ENCODE data around the gene PIAS4.

The PIAS4 gene

DNA sequence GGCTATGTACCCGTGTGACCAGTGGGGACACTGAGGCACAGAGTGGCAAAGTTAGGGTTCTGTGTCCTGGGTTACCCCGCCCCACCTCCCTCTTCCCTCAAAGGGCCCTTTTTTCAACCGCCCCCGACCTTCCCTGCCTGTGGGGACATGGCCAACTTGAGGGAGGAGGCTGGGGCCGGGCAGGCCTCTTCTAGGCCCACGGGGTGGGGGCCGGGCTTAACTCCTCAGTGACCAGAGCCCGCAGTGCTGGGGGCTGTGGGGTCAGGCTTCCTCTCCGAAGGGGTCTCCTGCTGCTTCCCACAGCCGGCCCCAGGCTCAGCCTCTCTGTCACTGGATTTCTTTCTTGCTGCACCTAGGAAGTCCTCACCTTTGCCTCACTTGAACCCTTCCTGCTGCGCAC is 23.9 kb downstream of the PIAS4 start:
- no peak overlapping the region for H3K27ac Mint-ChIP-seq
- peaks cover 7% of the 10 kb centered on the region for H3K36me3 Mint-ChIP-seq (ENCODE audit: low read depth)
- no peaks in the 10 kb centered on the region for H3K27me3 Mint-ChIP-seq (ENCODE audit: low read depth)
- no peaks in the 10 kb centered on the region for H3K4me1 Mint-ChIP-seq (ENCODE audit: low read depth)
- DNase-seq (ENCODE audit: low spot score): no peak
- no peaks in the 10 kb centered on the region for H3K9me3 Mint-ChIP-seq
- no peak overlapping the region for H3K4me3 Mint-ChIP-seq

DNA sequence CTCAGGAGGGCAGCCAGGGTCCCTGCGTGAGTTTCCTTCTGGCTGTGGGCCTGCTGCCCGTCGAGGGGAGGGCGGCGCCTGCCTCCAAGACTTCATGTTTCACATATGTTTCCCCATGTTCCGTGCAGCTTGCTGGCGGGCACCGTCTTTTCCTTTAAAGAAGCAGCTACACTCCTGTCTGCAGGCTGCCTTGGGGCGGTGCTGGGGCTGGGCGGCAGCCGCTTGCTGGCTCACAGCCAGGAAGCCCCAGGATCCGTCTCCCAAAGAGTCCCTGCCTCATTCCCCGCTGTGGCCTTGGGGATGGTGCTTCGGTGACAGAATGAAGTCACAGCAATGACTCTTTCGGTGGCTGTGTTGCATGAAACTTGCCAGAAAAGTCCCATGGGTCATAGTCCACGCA is 24.9 kb downstream of the PIAS4 start:
- Mint-ChIP-seq H3K36me3 (ENCODE audit: low read depth) (peaks cover 2% of the 10 kb centered on the region), H3K27ac (no peak overlapping the region), H3K9me3 (no peaks in the 10 kb centered on the region), H3K4me1 (ENCODE audit: low read depth) (no peaks in the 10 kb centered on the region), H3K27me3 (ENCODE audit: low read depth) (no peaks in the 10 kb centered on the region), H3K4me3 (no peak overlapping the region)
- no peak for DNase-seq (ENCODE audit: low spot score)

DNA sequence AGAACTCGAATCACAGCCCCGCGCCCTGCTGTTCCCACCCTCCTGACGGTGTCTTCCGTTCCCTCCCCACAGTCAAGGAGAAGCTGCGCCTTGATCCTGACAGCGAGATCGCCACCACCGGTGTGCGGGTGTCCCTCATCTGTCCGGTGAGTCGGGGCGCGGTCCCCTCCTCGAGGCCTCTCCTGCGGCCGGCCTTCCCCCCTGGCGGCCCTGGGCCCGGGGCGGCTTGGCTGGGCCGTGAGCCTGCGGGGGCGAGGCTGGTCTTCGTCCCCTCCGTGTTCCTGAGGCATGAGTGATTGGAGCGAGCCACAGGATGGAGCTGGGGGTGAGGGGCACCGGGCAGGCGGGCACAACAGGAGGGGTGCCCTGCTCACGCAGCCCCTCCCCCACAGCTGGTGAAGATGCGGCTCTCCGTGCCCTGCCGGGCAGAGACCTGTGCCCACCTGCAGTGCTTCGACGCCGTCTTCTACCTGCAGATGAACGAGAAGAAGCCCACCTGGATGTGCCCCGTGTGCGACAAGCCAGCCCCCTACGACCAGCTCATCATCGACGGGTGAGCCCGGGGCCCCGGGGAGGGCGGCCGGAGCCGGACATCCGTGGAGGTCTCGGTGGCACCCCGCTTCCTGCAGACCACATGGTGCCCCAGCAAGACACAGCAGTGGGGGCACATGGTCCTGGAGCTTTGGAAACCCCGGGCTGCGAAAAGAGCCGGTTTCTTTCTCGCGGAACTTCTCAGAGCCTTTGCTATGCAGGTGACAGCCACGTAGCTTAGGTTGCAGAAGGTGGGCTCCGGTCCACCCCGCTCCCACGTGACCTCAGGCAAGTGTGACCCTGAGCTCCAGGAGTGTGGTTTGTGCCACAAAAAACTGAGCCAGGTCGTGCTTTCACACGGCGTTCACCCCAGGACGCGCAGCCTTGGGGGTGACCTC is 25.8 kb downstream of the PIAS4 start:
- Mint-ChIP-seq H3K4me1 (ENCODE audit: low read depth) (no peaks in the 10 kb centered on the region), H3K27ac (no peak overlapping the region), H3K4me3 (no peak overlapping the region), H3K27me3 (ENCODE audit: low read depth) (no peaks in the 10 kb centered on the region), H3K9me3 (no peaks in the 10 kb centered on the region), H3K36me3 (ENCODE audit: low read depth) (peaks cover 5% of the 10 kb centered on the region)
- DNase-seq (ENCODE audit: low spot score): no peak

DNA sequence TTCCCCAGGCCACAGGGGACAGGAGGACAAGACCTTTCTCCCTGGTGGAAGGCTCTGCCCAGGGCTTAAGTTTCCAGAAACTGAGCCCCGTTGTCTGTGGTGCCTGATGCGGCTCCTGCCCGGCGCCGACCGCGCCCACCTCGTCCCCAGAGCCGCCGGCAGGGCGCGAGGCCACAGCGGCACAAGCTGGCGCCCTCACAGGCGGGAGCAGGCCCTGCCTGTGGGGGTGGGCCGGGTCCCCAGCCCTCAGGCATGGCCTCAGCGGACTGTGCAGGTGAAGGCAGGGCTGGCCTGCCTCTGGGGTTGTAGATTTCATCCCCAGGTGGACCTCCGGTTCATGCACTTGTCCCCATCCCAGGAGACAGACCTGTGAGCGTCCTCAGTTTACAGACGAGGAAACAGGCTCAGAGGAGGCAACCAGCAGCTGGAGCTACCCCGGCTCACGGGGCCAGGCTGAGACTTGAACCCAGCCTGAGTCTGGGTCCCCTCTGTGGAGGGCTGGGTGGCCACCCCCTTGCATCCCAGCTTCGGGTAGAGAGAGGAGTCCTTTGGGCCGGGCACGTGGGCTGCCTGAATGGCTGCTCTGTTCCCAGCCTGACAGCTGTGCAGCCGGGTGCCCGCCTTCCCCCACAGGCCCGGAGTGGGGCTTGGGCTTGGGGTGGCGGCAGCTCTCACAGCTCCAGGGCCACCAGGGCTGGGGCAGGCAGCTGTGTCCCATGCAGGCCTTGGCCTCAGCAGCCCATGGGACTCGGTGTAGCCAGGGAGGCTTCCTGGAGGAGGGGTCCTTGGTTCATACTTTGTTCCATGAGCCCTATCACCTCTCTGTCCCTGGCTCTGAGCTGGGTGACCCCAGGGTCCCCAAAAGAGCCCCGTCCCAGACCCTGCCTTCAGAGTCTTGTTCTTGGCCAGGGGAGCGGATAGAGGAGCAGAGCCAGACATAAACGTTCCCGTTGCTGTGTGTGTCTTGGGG is 26.8 kb downstream of the PIAS4 start:
- Mint-ChIP-seq H3K4me3 (no peak overlapping the region), H3K27me3 (ENCODE audit: low read depth) (no peaks in the 10 kb centered on the region), H3K9me3 (no peaks in the 10 kb centered on the region), H3K27ac (no peak overlapping the region), H3K36me3 (ENCODE audit: low read depth) (peaks cover 5% of the 10 kb centered on the region), H3K4me1 (ENCODE audit: low read depth) (no peaks in the 10 kb centered on the region)
- DNase-seq (ENCODE audit: low spot score): no peak

DNA sequence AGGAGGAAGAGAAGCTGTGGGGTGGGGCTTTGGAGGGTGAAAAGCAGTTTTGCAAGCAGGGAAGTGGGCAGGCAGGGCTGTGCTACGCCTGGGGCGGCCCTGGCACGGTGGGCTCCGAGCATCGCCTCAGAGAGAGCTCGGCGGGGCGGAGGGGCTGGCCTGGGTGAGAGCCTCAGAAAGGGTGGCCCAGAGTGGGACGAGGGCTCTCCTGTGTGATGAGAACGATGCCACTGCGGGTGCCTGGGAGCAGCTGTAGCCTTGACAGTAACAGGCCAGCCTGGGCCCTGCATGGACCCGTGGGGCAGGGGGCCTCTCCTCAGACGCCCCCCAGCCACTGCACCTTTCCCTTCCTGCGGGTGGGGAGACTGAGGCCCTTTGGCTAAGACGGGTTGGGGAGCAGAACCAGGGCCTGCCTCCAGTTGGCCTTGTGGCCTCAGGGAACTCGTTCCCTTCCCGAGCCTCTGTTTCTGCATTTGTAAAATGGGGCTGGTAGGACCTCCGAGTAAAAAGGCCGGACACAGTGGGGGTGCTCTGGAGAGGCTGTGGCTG is 27.6 kb downstream of the PIAS4 start:
- peaks cover 6% of the 10 kb centered on the region for H3K36me3 Mint-ChIP-seq (ENCODE audit: low read depth)
- no peak overlapping the region for H3K4me3 Mint-ChIP-seq
- no peak overlapping the region for H3K27ac Mint-ChIP-seq
- no peaks in the 10 kb centered on the region for H3K27me3 Mint-ChIP-seq (ENCODE audit: low read depth)
- H3K9me3 Mint-ChIP-seq: no peaks in the 10 kb centered on the region
- H3K4me1 Mint-ChIP-seq (ENCODE audit: low read depth): no peaks in the 10 kb centered on the region
- DNase-seq (ENCODE audit: low spot score): no peak

DNA sequence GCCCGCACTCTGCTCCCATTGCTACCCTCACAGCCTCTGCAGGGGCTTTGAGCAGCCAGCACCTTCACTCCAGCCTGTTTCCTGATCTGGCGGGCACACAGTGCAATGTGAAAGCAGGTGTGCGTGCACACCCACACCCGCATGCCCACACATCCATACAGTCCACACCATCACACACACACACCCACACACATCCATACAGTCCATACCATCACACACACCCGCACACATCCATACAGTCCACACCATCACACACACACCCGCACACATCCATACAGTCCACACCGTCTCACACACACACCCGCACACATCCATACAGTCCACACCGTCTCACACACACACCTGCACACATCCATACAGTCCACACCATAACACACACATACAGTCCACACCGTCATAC is 28.0 kb downstream of the PIAS4 start:
- Mint-ChIP-seq H3K9me3 (no peaks in the 10 kb centered on the region), H3K4me1 (ENCODE audit: low read depth) (peaks cover 2% of the 10 kb centered on the region), H3K27ac (no peak overlapping the region), H3K36me3 (ENCODE audit: low read depth) (peaks cover 8% of the 10 kb centered on the region), H3K27me3 (ENCODE audit: low read depth) (no peaks in the 10 kb centered on the region), H3K4me3 (no peak overlapping the region)
- no peak for DNase-seq (ENCODE audit: low spot score)

DNA sequence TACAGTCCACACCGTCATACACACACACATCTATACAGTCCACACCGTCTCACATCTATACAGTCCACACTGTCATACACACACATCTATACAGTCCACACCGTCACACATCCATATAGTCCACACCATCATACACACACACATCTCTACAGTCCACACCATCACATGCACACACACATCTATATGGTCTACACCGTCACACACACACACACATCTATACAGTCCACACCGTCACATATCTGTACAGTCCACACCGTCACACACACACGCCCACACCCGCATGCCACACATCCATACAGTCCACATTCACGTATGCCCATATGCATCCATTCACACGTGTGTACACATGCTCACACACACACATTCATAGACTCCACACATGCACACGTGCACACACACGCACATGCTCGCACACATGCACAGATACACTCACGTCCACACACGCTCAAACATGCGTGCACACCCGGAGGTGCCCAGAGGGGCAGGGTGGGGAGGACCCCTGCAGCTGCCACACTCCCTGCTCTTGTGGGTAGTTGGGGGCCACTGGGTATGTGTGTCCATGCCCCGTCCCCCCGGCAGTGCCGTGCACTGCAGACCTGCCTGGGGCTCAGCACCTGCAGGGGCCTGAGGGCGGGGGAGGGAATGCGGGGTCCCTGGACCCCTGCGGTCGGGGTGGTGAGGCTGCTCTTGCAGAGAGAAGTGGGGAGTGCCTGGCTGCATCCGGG is 29.2 kb downstream of the PIAS4 start:
- Mint-ChIP-seq H3K4me3 (no peak overlapping the region), H3K27me3 (ENCODE audit: low read depth) (no peaks in the 10 kb centered on the region), H3K9me3 (no peaks in the 10 kb centered on the region), H3K27ac (no peak overlapping the region), H3K36me3 (ENCODE audit: low read depth) (peaks cover 9% of the 10 kb centered on the region), H3K4me1 (ENCODE audit: low read depth) (peaks cover 2% of the 10 kb centered on the region)
- DNase-seq (ENCODE audit: low spot score): no peak

DNA sequence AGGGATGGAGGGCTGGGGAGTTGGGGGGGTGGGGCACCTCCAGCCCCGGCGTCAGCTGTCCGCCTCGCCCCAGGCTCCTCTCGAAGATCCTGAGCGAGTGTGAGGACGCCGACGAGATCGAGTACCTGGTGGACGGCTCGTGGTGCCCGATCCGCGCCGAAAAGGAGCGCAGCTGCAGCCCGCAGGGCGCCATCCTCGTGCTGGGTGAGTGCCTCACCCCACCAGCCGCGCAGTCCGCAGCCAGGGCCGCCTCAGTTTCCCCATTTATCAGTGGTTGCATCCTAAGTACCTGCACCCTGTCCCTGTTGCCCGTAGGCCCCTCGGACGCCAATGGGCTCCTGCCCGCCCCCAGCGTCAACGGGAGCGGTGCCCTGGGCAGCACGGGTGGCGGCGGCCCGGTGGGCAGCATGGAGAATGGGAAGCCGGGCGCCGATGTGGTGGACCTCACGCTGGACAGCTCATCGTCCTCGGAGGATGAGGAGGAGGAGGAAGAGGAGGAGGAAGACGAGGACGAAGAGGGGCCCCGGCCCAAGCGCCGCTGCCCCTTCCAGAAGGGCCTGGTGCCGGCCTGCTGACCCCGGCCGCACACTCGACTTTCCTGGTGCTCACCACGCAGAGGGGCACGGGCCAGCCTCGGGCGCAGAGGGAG is 29.9 kb downstream of the PIAS4 start:
- H3K27ac Mint-ChIP-seq: no peak overlapping the region
- DNase-seq (ENCODE audit: low spot score): no peak
- no peaks in the 10 kb centered on the region for H3K9me3 Mint-ChIP-seq
- H3K27me3 Mint-ChIP-seq (ENCODE audit: low read depth): no peaks in the 10 kb centered on the region
- peaks cover 2% of the 10 kb centered on the region for H3K4me1 Mint-ChIP-seq (ENCODE audit: low read depth)
- peaks cover 9% of the 10 kb centered on the region for H3K36me3 Mint-ChIP-seq (ENCODE audit: low read depth)
- no peak overlapping the region for H3K4me3 Mint-ChIP-seq

DNA sequence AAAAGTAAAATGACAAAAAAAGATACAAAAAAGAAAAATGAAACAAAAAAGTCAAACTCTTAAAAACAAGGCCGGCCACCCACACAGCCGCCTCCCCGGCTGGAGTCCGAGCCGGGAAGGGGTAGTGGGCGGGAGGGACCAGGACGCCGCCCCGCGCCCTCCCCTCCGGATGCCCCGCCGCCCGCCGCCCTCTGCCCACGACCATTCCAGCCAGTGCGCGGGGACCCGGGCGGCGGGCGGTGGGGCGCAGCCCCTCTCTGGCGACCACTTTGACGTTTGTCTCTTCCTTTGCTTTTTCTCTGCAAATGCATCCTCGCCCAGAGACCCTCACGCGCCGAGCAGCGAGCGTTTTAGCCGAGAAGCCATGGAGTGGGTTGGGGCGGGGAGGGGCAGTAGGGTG is 30.5 kb downstream of the PIAS4 start:
- no peaks in the 10 kb centered on the region for H3K9me3 Mint-ChIP-seq
- peaks cover 9% of the 10 kb centered on the region for H3K36me3 Mint-ChIP-seq (ENCODE audit: low read depth)
- H3K4me1 Mint-ChIP-seq (ENCODE audit: low read depth): peaks cover 2% of the 10 kb centered on the region
- no peak for DNase-seq (ENCODE audit: low spot score)
- H3K27ac Mint-ChIP-seq: no peak overlapping the region
- H3K4me3 Mint-ChIP-seq: no peak overlapping the region
- no peaks in the 10 kb centered on the region for H3K27me3 Mint-ChIP-seq (ENCODE audit: low read depth)

DNA sequence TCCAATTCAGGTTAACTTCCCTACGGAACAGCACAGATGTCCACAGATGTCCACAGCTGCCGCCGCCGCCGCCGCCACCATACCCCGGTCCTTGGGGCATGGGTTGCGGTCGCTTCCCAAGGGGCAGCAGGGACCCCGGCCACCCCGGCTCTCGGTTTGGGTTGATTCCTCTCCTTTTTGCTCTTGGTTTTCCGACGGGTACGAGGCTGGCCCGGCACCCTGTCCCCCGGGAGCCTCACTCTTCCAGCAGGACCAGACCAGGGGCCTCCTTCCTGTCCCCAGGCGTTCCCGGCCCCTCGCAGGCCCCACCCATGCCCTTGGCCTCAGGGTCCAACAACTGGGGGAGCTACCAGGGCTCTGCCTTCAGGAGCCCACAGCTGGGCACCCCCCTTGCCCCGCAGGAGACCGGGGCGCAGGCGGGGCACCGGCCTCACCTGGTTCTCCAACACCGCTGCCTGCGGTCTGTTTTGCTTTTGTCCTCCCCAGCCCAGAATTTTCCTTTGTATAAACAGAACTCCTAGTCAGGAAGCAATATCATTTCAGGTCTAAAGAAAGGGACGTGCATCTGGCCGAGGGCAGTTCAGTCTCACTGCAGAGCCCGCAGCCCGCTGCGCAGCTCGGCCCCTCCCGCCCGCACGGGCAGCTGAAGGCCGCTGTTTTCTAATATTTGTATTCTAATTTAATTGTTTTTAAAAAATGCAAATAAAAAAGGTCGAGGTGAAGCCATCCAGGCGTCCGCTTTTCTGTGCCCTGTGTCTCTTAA is 31.3 kb downstream of the PIAS4 start:
- DNase-seq (ENCODE audit: low spot score): no peak
- no peak overlapping the region for H3K4me3 Mint-ChIP-seq
- H3K9me3 Mint-ChIP-seq: no peaks in the 10 kb centered on the region
- H3K36me3 Mint-ChIP-seq (ENCODE audit: low read depth): peaks cover 9% of the 10 kb centered on the region
- H3K4me1 Mint-ChIP-seq (ENCODE audit: low read depth): peaks cover 2% of the 10 kb centered on the region
- H3K27me3 Mint-ChIP-seq (ENCODE audit: low read depth): no peaks in the 10 kb centered on the region
- no peak overlapping the region for H3K27ac Mint-ChIP-seq

DNA sequence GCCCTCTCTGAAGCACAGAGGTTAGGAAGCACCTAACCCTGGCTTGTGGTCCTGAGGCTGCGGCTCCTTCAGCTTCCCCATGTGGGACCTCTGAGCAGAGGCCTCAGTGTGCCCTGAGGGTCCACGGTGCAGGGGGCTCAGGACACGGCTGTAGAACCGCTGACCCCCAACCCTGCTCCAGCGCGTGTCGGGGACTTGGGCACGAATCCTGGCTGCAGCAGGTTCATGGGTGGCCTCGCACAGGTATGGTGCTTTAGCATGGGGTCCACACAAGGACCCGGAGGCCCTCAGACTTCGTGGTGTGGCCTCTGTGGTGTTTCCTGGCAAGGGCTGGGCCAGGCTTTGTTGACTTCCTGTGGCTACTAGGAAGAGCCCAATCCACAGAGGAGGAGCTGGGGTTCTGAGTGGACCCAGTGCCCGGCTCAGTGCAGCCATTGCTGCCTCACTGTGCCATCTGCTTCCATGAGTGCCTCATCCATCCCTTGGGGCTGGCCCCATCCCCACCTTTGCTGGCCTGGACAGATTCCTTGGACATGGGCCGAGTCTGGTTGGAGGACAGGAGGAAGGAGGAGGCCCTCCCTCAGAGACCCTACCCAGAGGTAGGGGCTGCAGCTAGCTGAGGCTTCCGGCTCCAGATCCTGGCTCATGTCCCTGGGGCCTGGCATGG is 34.7 kb downstream of the PIAS4 start:
- DNase-seq (ENCODE audit: low spot score): no peak
- no peaks in the 10 kb centered on the region for H3K9me3 Mint-ChIP-seq
- no peak overlapping the region for H3K27ac Mint-ChIP-seq
- H3K4me1 Mint-ChIP-seq (ENCODE audit: low read depth): peaks cover 2% of the 10 kb centered on the region
- peaks cover 10% of the 10 kb centered on the region for H3K36me3 Mint-ChIP-seq (ENCODE audit: low read depth)
- no peak overlapping the region for H3K4me3 Mint-ChIP-seq
- H3K27me3 Mint-ChIP-seq (ENCODE audit: low read depth): no peaks in the 10 kb centered on the region

DNA sequence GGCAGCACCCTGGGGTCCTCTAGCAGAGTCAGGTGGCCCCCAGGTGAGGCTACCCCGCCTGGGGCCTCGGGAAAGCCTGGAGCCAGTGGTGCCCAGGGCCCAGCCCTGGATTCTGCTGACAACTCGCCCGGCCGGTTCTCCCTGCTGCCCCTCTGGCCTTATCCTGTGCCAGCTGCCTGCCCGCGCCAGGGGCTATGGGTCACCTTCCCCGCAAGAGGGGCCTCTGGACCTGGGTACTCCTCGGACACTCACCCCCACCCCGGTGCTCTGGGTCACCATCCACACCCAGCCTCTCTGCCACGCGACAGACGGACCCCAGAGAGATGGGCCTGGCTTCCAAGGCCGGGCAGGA is 35.2 kb downstream of the PIAS4 start:
- Mint-ChIP-seq H3K36me3 (ENCODE audit: low read depth) (peaks cover 11% of the 10 kb centered on the region), H3K9me3 (no peaks in the 10 kb centered on the region), H3K4me1 (ENCODE audit: low read depth) (peaks cover 2% of the 10 kb centered on the region), H3K4me3 (no peak overlapping the region), H3K27ac (no peak overlapping the region), H3K27me3 (ENCODE audit: low read depth) (no peaks in the 10 kb centered on the region)
- DNase-seq (ENCODE audit: low spot score): no peak
